ENCODE results near the gene ZNF79.

The ZNF79 gene

GRCh38 chr9:127426756-127427155 lies 2.6 kb downstream of the ZNF79 start:
- no peak for DNase-seq (ENCODE audit: low read depth)

GRCh38 chr9:127428348-127428747 lies 4.2 kb downstream of the ZNF79 start:
- DNase-seq (ENCODE audit: low read depth) = no peak

- DNase-seq (ENCODE audit: low read depth) = no peak
These were observed 6.2 kb downstream of the ZNF79 start for GRCh38 chr9:127430415-127430814.

GRCh38 chr9:127437497-127438264 lies 13.5 kb downstream of the ZNF79 start:
- DNase-seq (ENCODE audit: low read depth) = no peak

- no peak for DNase-seq (ENCODE audit: low read depth)
These were observed 14.2 kb downstream of the ZNF79 start for GRCh38 chr9:127438394-127438793.

- DNase-seq (ENCODE audit: low read depth) = no peak
These were observed 20.2 kb downstream of the ZNF79 start for GRCh38 chr9:127444283-127444920.

GRCh38 chr9:127444921-127445850 lies 21.0 kb downstream of the ZNF79 start:
- no peak for DNase-seq (ENCODE audit: low read depth)

- no peak for DNase-seq (ENCODE audit: low read depth)
These were observed 21.9 kb downstream of the ZNF79 start for GRCh38 chr9:127445851-127446712.

- DNase-seq (ENCODE audit: low read depth) = no peak
These were observed 22.7 kb downstream of the ZNF79 start for GRCh38 chr9:127446713-127447415.

GRCh38 chr9:127447416-127448111 lies 23.4 kb downstream of the ZNF79 start:
- no peak for DNase-seq (ENCODE audit: low read depth)

- DNase-seq (ENCODE audit: low read depth) = no peak
These were observed 24.1 kb downstream of the ZNF79 start for GRCh38 chr9:127448112-127448805.

GRCh38 chr9:127449332-127449966 lies 25.3 kb downstream of the ZNF79 start:
- no peak for DNase-seq (ENCODE audit: low read depth)

- DNase-seq (ENCODE audit: low read depth) = no peak
These were observed 26.1 kb downstream of the ZNF79 start for GRCh38 chr9:127450243-127450760.

- peak; percentile 94 for DNase-seq (ENCODE audit: low read depth)
These were observed 26.8 kb downstream of the ZNF79 start, which contains the start of the genes LRSAM1 and RPL12 for GRCh38 chr9:127450830-127451607. Gene LRSAM1, plus strand, starts transcription at chr9:127451510. Its CDS starts 3,018 bp downstream, at chr9:127454528. Gene RPL12, minus strand, starts transcription at chr9:127451406. Its CDS starts 89 bp downstream, at chr9:127451317.

GRCh38 chr9:127451608-127451857 lies 27.4 kb downstream of the ZNF79 start:
- DNase-seq (ENCODE audit: low read depth) = no peak

- peak; percentile 60 for DNase-seq (ENCODE audit: low read depth)
These were observed 27.9 kb downstream of the ZNF79 start for GRCh38 chr9:127451858-127452656.

GRCh38 chr9:127452691-127453090 lies 28.5 kb downstream of the ZNF79 start:
- no peak for DNase-seq (ENCODE audit: low read depth)

All from activated T-cell treated with anti-CD3 and anti-CD28 coated beads for 48 hours (primary cell).